ENCODE measurements around the gene KRTAP10-1. TPM values are rescaled to one million over a fixed set of nuclear protein-coding genes. Genes with fewer than 3 reads are reported as not detected.

KRTAP10-1 gene
- polyA plus RNA-seq, 1 donor (not counting 4 experiments of a cell fraction or from before 2014, with no cell fraction given): not detected

GRCh38 chr21:44547656-44548331, 7.8 kb upstream of the KRTAP10-1 start:
- H3K9me1 ChIP-seq (ENCODE audit: control insufficient read depth, extremely low read depth, insufficient read depth, low read length): no peaks in the 10 kb centered on the region
- no peak overlapping the region for H3K9ac ChIP-seq (ENCODE audit: control insufficient read depth, extremely low read depth, insufficient read depth, low read length)
- dilution Hi-C loops (cut with MboI; ENCODE audit: extremely low pct_ligation_motif_present, low sequenced_read_pairs): no loop called here
- no peak overlapping the region for H3K4me3 ChIP-seq (ENCODE audit: control insufficient read depth in 2 of 3, extremely low read depth in 1 of 3, insufficient read depth in 2 of 3, low read depth in 1 of 3, low read length in 3 of 3)
- H3K27ac ChIP-seq (ENCODE audit: control insufficient read depth, insufficient read depth, low read length): no peak overlapping the region
- H3K4me1 ChIP-seq (ENCODE audit: control insufficient read depth, extremely low read depth, insufficient read depth, low read length): peaks cover 22% of the 10 kb centered on the region
- H2AFZ ChIP-seq (ENCODE audit: control insufficient read depth, low read length): peak overlapping the region; percentile 44
- peaks cover 4% of the 10 kb centered on the region for H3K27me3 ChIP-seq (ENCODE audit: control insufficient read depth, extremely low read depth, insufficient read depth, low read length)
- H3K36me3 ChIP-seq (ENCODE audit: control insufficient read depth in 2 of 2, extremely low read depth in 1 of 2, insufficient read depth in 2 of 2, low read length in 2 of 2): no peaks in the 10 kb centered on the region
- no peaks in the 10 kb centered on the region for H4K20me1 ChIP-seq (ENCODE audit: control insufficient read depth, extremely low read depth, insufficient read depth, low read length)
- H3K79me2 ChIP-seq (ENCODE audit: control insufficient read depth, insufficient read depth, low read length): no peaks in the 10 kb centered on the region
- FAIRE-seq (no peak), DNase-seq (ENCODE audit: low read depth, low spot score) (no peak)
- H3K9me3 ChIP-seq (ENCODE audit: control insufficient read depth, low read depth, low read length): no peaks in the 10 kb centered on the region
- H3K4me2 ChIP-seq (ENCODE audit: control insufficient read depth, extremely low read depth, insufficient read depth, low read depth, low read length): no peak overlapping the region
- TF ChIP-seq CTCF (optimal IDR thresholded peaks at IDR 0.05 in 1 of 3, IDR thresholded peaks at IDR 0.05 in 1 of 3, conservative IDR thresholded peaks at IDR 0.05 in 1 of 3; ENCODE audit: extremely low read depth in 1 of 3, insufficient read depth in 2 of 3, low read length in 3 of 3): no peak
- TF ChIP-seq EZH2 (IDR thresholded peaks at IDR 0.05; ENCODE audit: low read length): no peak

- Histone ChIP-seq H3K4me2 (ENCODE audit: control insufficient read depth, extremely low read depth, insufficient read depth, low read depth, low read length) (no peak overlapping the region), H3K79me2 (ENCODE audit: control insufficient read depth, insufficient read depth, low read length) (no peaks in the 10 kb centered on the region), H3K27ac (ENCODE audit: control insufficient read depth, insufficient read depth, low read length) (no peak overlapping the region), H3K36me3 (ENCODE audit: control insufficient read depth in 2 of 2, extremely low read depth in 1 of 2, insufficient read depth in 2 of 2, low read length in 2 of 2) (no peaks in the 10 kb centered on the region), H3K9ac (ENCODE audit: control insufficient read depth, extremely low read depth, insufficient read depth, low read length) (no peak overlapping the region), H3K4me3 (ENCODE audit: control insufficient read depth in 2 of 3, extremely low read depth in 1 of 3, insufficient read depth in 2 of 3, low read depth in 1 of 3, low read length in 3 of 3) (no peak overlapping the region), H2AFZ (ENCODE audit: control insufficient read depth, low read length) (no peak overlapping the region), H3K9me1 (ENCODE audit: control insufficient read depth, extremely low read depth, insufficient read depth, low read length) (no peaks in the 10 kb centered on the region), H3K4me1 (ENCODE audit: control insufficient read depth, extremely low read depth, insufficient read depth, low read length) (peaks cover 13% of the 10 kb centered on the region), H4K20me1 (ENCODE audit: control insufficient read depth, extremely low read depth, insufficient read depth, low read length) (no peaks in the 10 kb centered on the region), H3K9me3 (ENCODE audit: control insufficient read depth, low read depth, low read length) (no peaks in the 10 kb centered on the region), H3K27me3 (ENCODE audit: control insufficient read depth, extremely low read depth, insufficient read depth, low read length) (no peaks in the 10 kb centered on the region)
- no peak for FAIRE-seq
- no peak for TF ChIP-seq CTCF (optimal IDR thresholded peaks at IDR 0.05 in 1 of 3, IDR thresholded peaks at IDR 0.05 in 1 of 3, conservative IDR thresholded peaks at IDR 0.05 in 1 of 3; ENCODE audit: extremely low read depth in 1 of 3, insufficient read depth in 2 of 3, low read length in 3 of 3)
- no peak for TF ChIP-seq EZH2 (IDR thresholded peaks at IDR 0.05; ENCODE audit: low read length)
- no peak for DNase-seq (ENCODE audit: low read depth, low spot score)
- dilution Hi-C loops (cut with MboI; ENCODE audit: extremely low pct_ligation_motif_present, low sequenced_read_pairs): no loop called here
These were observed 4.6 kb upstream of the KRTAP10-1 start for GRCh38 chr21:44544566-44544965.
